GM12878 (cell line): Measurements from ENCODE around the gene SLC38A7. TPM values are rescaled to one million over a fixed set of nuclear protein-coding genes. Genes with fewer than 3 reads are reported as not detected.

Source experiments
- ATAC-seq: fragments of 200-7000 bp; cut with Tn5 transposase; 3 replicates; pipeline ENCODE4 v1.9.1; 2020; ENCODE audit warnings: mild to moderate bottlenecking, moderate library complexity
- Bru-seq: library from RNA; stranded (reverse); fragments of 400-500 nt; gene quantifications from one replicate; lab custom pipeline; 2021; lab: Mats Ljungman, UMichigan
- BruChase-seq, 2 experiments: library from RNA; stranded (reverse); fragments of 400-500 nt; gene quantifications; one replicate each; lab custom pipeline; 2021; lab: Mats Ljungman, UMichigan
- BruUV-seq: library from RNA; stranded (reverse); fragments of 400-500 nt; replicated peaks from 2 replicates; lab custom pipeline; 2021; lab: Mats Ljungman, UMichigan
- CTCF ChIA-PET: fragments of 300-600 bp; sonication (Branson Sonifier 250); formaldehyde crosslinking; extraction: SDS; loops from one replicate; lab custom pipeline; 2021; ENCODE audit warnings: inconsistent platforms; lab: Yijun Ruan, JAX
- POLR2A ChIA-PET: fragments of 350-600 bp; formaldehyde crosslinking; extraction: SDS; loops from one replicate; lab custom pipeline; 2021; ENCODE audit warnings: inconsistent platforms; lab: Charles Lee
- RAD21 ChIA-PET: fragments of 300-600 bp; sonication (Branson Sonifier 250); formaldehyde crosslinking; loops from one replicate; lab custom pipeline; 2023; ENCODE audit warnings: antibody characterized with exemption; ENCODE audit not compliant: unreplicated experiment; lab: Charles Lee
- SMC1A ChIA-PET: fragments of 300-600 bp; sonication (Branson Sonifier 250); formaldehyde crosslinking; loops from one replicate; lab custom pipeline; 2023; ENCODE audit not compliant: unreplicated experiment, uncharacterized antibody; lab: Charles Lee
- DNase-seq: peaks from one replicate; pipeline ENCODE4 v3.0.0-alpha.2; 2011; ENCODE audit warnings: low read depth, low spot score
- FAIRE-seq: peaks from 3 replicates; lab custom pipeline; 2011; peaks lifted over from hg19 to GRCh38; lab: Jason Lieb, UNC
- H2AFZ ChIP-seq: 2 replicates; pipeline ENCODE4 v1.6.0; 2011; ENCODE audit warnings: low read depth, low read length, control low read depth; ENCODE audit not compliant: control insufficient read depth
- H3K27ac ChIP-seq: 2 replicates; pipeline ENCODE4 v1.5.1; 2011; ENCODE audit warnings: control low read depth; ENCODE audit not compliant: control insufficient read depth, insufficient read depth
- H3K27me3 ChIP-seq, 2 experiments: replicated peaks in 1 of 2; 2 replicates each; pipeline versions ENCODE4 v1.6.0 to v1.6.1; 2011; ENCODE audit warnings: low read length in 1 of 2; ENCODE audit not compliant: control insufficient read depth in 2 of 2, insufficient read depth in 2 of 2
- H3K36me3 ChIP-seq, 2 experiments: 2 replicates each; pipeline ENCODE4 v1.5.1; 2011; ENCODE audit warnings: low read length in 1 of 2; ENCODE audit not compliant: control insufficient read depth in 2 of 2, insufficient read depth in 2 of 2
- H3K4me1 ChIP-seq: 2 replicates; pipeline ENCODE4 v1.6.1; 2011; ENCODE audit warnings: mild to moderate bottlenecking, low read length, moderate library complexity, mixed read lengths; ENCODE audit not compliant: control insufficient read depth, insufficient read depth
- H3K4me2 ChIP-seq: 2 replicates; pipeline ENCODE4 v1.6.0; 2011; ENCODE audit warnings: control low read depth; ENCODE audit not compliant: control insufficient read depth, insufficient read depth
- H3K4me3 ChIP-seq: fragments of 200-600 bp; sonication (generic); 2 replicates; pipeline ENCODE4 v1.5.1; 2016
- H3K79me2 ChIP-seq: 2 replicates; pipeline ENCODE4 v1.6.0; 2011; ENCODE audit warnings: low read length; ENCODE audit not compliant: control insufficient read depth, insufficient read depth
- H3K9ac ChIP-seq: 2 replicates; pipeline ENCODE4 v1.8.0; 2011; ENCODE audit warnings: low read length, control low read depth, mixed read lengths; ENCODE audit not compliant: control insufficient read depth, insufficient read depth
- H3K9me3 ChIP-seq: replicated peaks from 3 replicates; pipeline ENCODE4 v1.5.1; 2011; ENCODE audit warnings: mild to moderate bottlenecking, low read length; ENCODE audit not compliant: control insufficient read depth, insufficient read depth
- H4K20me1 ChIP-seq: 2 replicates; pipeline ENCODE4 v1.6.0; 2011; ENCODE audit not compliant: control insufficient read depth, insufficient read depth
- CHD1 ChIP-seq: IDR thresholded peaks from 2 replicates; pipeline ENCODE4 v1.6.1; 2012; ENCODE audit warnings: low read depth, low read length, improper control_type of control experiment
- CHD4 ChIP-seq: fragments of 200-600 bp; sonication (generic); IDR thresholded peaks from 2 replicates; pipeline ENCODE4 v1.6.1; 2016; ENCODE audit warnings: mild to moderate bottlenecking
- DPF2 ChIP-seq: fragments of 450-650 bp; IDR thresholded peaks from 2 replicates; pipeline ENCODE4 v1.6.1; 2017; ENCODE audit warnings: mild to moderate bottlenecking
- GATAD2B ChIP-seq: fragments of 450-650 bp; conservative IDR thresholded peaks from 2 replicates; pipeline ENCODE4 v1.6.1; 2017; ENCODE audit warnings: low read depth, mild to moderate bottlenecking, moderate library complexity
- IRF4 ChIP-seq: IDR thresholded peaks from 2 replicates; pipeline ENCODE4 v1.6.1; 2011; ENCODE audit warnings: low read depth, low read length
- JUND ChIP-seq: IDR thresholded peaks from 2 replicates; pipeline ENCODE4 v1.6.1; 2012; ENCODE audit warnings: low read depth, mild to moderate bottlenecking, low read length, improper control_type of control experiment, moderate library complexity
- LARP7 ChIP-seq: fragments of 450-650 bp; IDR thresholded peaks from 2 replicates; pipeline ENCODE4 v1.6.1; 2017; ENCODE audit warnings: mild to moderate bottlenecking
- MTA2 ChIP-seq: fragments of 450-650 bp; IDR thresholded peaks from 2 replicates; pipeline ENCODE4 v1.6.1; 2016; ENCODE audit warnings: low read depth, mild to moderate bottlenecking, moderate library complexity
- PAX8 ChIP-seq: fragments of 450-650 bp; IDR thresholded peaks from 2 replicates; pipeline ENCODE4 v1.6.1; 2017; ENCODE audit warnings: mild to moderate bottlenecking, moderate library complexity
- PML ChIP-seq: IDR thresholded peaks from 2 replicates; pipeline ENCODE4 v1.6.1; 2012; ENCODE audit warnings: low read length, inconsistent platforms
- RBBP5 ChIP-seq: fragments of 200-600 bp; sonication (generic); conservative IDR thresholded peaks from 2 replicates; pipeline ENCODE4 v1.6.1; 2016
- SREBF1 ChIP-seq: IDR thresholded peaks from 2 replicates; pipeline ENCODE4 v1.6.1; 2012; ENCODE audit warnings: mild to moderate bottlenecking, low read length
- STAT3 ChIP-seq: IDR thresholded peaks from 2 replicates; pipeline ENCODE4 v1.6.1; 2011; ENCODE audit warnings: low read depth, low read length, improper control_type of control experiment
- TCF12 ChIP-seq: IDR thresholded peaks from 2 replicates; pipeline ENCODE4 v1.6.1; 2011; ENCODE audit warnings: low read depth, mild to moderate bottlenecking, low read length
- ZNF24 ChIP-seq: fragments of 450-650 bp; IDR thresholded peaks from 2 replicates; pipeline ENCODE4 v1.6.1; 2017; ENCODE audit warnings: antibody characterized with exemption, mild to moderate bottlenecking
- WGBS: methylation state at CpG from one replicate; pipeline ENCODE4 v1.1.6; 2016; ENCODE audit warnings: low lambda C conversion rate; ENCODE audit not compliant: insufficient replicate concordance, insufficient coverage; ENCODE audit errors: missing lambda C conversion rate; 5-methylcytosine and 5-hydroxymethylcytosine counted together
- in situ Hi-C: fragments of 300-500 bp; cut with MboI; formaldehyde crosslinking; loops from 9 replicates; pipeline ENCODE4 v1.14.3; 2018; ENCODE audit warnings: mixed read lengths
- intact Hi-C: fragments of 100-400 bp; cut with micrococcal nuclease; formaldehyde crosslinking; loops from one replicate; pipeline ENCODE4 v1.14.2; 2022; ENCODE audit not compliant: unreplicated experiment
- long read RNA-seq, 2 experiments: library from polyadenylated mRNA; unstranded; transcript quantifications; one replicate each; pipeline ENCODE4 v2.0.0, GENCODE V29; 2019 to 2020
- polyA minus RNA-seq, 3 experiments: library from RNA; depleted of rRNA, polyadenylated mRNA; stranded (reverse); fragments of >200 nt; gene quantifications; 2 replicates each; pipeline ENCODE4 v1.2.3, GENCODE V29; 2011
- polyA plus RNA-seq, 11 experiments: library from polyadenylated mRNA; depleted of rRNA in 4 of 11; unstranded in 6 of 11; stranded (reverse) in 5 of 11; fragments of >200 nt; fragmentation: Nextera tagmentation in 4 of 11; fragmentation: Illumina TruSeq in 1 of 11; extraction: Ambion mirVana in 4 of 11; extraction: Trizol in 1 of 11; gene quantifications; 1 replicate in 1 of 11; 2 replicates in 10 of 11; pipeline versions ENCODE4 v1.2.1 to v1.2.3, GENCODE V29; 2011 to 2016; ENCODE audit warnings: inconsistent platforms in 2 of 11, missing spikeins in 2 of 11, low read depth in 1 of 11
- total RNA-seq, 4 experiments: library from RNA; depleted of rRNA in 3 of 4; stranded (reverse); fragments of >200 nt in 3 of 4; fragmentation: Illumina TruSeq in 1 of 4; extraction: Trizol in 1 of 4; gene quantifications; 2 replicates each; pipeline versions ENCODE4 v1.2.1 to v1.2.3, GENCODE V29; 2013 to 2021
- TF ChIP-seq, protein P1 (sequence below): IDR thresholded peaks from 2 replicates; pipeline ENCODE4 v1.6.1; 2011; ENCODE audit warnings: borderline replicate concordance, low read depth, mild to moderate bottlenecking, moderate library complexity, mixed read lengths, low read length; ENCODE audit not compliant: insufficient read depth; ENCODE audit errors: extremely low read length
- TF ChIP-seq, protein P2 (sequence below): fragments of 150-350 bp; IDR thresholded peaks from 2 replicates; pipeline ENCODE4 v1.6.1; 2014; ENCODE audit warnings: mild to moderate bottlenecking, low read depth, low read length

The SLC38A7 gene, protein sequence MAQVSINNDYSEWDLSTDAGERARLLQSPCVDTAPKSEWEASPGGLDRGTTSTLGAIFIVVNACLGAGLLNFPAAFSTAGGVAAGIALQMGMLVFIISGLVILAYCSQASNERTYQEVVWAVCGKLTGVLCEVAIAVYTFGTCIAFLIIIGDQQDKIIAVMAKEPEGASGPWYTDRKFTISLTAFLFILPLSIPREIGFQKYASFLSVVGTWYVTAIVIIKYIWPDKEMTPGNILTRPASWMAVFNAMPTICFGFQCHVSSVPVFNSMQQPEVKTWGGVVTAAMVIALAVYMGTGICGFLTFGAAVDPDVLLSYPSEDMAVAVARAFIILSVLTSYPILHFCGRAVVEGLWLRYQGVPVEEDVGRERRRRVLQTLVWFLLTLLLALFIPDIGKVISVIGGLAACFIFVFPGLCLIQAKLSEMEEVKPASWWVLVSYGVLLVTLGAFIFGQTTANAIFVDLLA
- 16.7 and 19.5 TPM in 2 replicates for total RNA-seq (2013; cell fraction: nucleolus; rRNA removed)
- total RNA-seq (2014; rRNA removed) (3.0 and 3.8 TPM in 2 replicates), total RNA-seq (2014; rRNA removed; fragmentation: Illumina TruSeq; extraction: Trizol) (3.4 and 4.0 TPM in 2 replicates), total RNA-seq (2021) (6.2 and 7.8 TPM in 2 replicates), polyA plus RNA-seq (2011; rRNA removed) (1.1 and 2.8 TPM in 2 replicates), polyA plus RNA-seq (2014; fragmentation: Illumina TruSeq; extraction: Trizol) (4.9 and 5.5 TPM in 2 replicates), polyA plus RNA-seq (2014; fragmentation: Nextera tagmentation; extraction: Ambion mirVana) (1 to 10 TPM; 1.4 TPM), polyA plus RNA-seq (2014; rRNA removed) (5.8 and 6.1 TPM in 2 replicates), polyA plus RNA-seq (2016; fragmentation: Nextera tagmentation; extraction: Ambion mirVana) (1 to 10 TPM; 5.6 to 5.9 TPM), polyA minus RNA-seq (2011; rRNA and poly(A)+ RNA removed) (8.6 and 8.7 TPM in 2 replicates), Bru-seq, nascent RNA (percentile 48 among the genes with signal in this experiment), BruChase-seq, experiment 1, labeled RNA remaining after a 6-hour chase (percentile 47 among the genes with signal in this experiment), BruChase-seq, experiment 2, labeled RNA remaining after a 2-hour chase (percentile 50 among the genes with signal in this experiment)
- polyA plus RNA-seq (2011; ENCODE audit: low read depth): 2.2 TPM
- polyA plus RNA-seq (2011; cell fraction: cytosol; rRNA removed): 3.1 and 4.5 TPM in 2 replicates
- polyA plus RNA-seq (2011; cell fraction: nucleus; rRNA removed): 4.4 and 7.4 TPM in 2 replicates
- polyA plus RNA-seq (2012): 2.8 and 3.4 TPM in 2 replicates
- 1.9 and 4.0 TPM in 2 replicates for polyA minus RNA-seq (2011; cell fraction: cytosol; rRNA and poly(A)+ RNA removed)
- 5.8 and 14.1 TPM in 2 replicates for polyA minus RNA-seq (2011; cell fraction: nucleus; rRNA and poly(A)+ RNA removed)
- long read RNA-seq, experiment 1, full-length matches to known transcripts: 3 of 5 reads
- long read RNA-seq, experiment 1, partial matches to known transcripts: 0 of 5 reads
- long read RNA-seq, experiment 1, other reads (novel, unspliced or antisense): 2 of 5 reads
- long read RNA-seq, experiment 2, full-length matches to known transcripts: 2 of 6 reads
- long read RNA-seq, experiment 2, partial matches to known transcripts: 0 of 6 reads
- long read RNA-seq, experiment 2, other reads (novel, unspliced or antisense): 4 of 6 reads

GRCh38 chr16:58684354-58685083 is at the start of gene SLC38A7:
Gene SLC38A7 (minus strand): TSS chr16:58684770. CDS start chr16:58680126, 4,644 bp downstream.
- Histone ChIP-seq H3K79me2 (no peaks in the 10 kb centered on the region), H3K4me3 (peak within 1 kb of the TSS; percentile 74), H3K36me3 (no peaks in the 10 kb centered on the region), H4K20me1 (no peaks in the 10 kb centered on the region), H2AFZ (peak within 1 kb of the TSS; percentile 96), H3K27me3 (no peaks in the 10 kb centered on the region), H3K9ac (peak within 1 kb of the TSS; percentile 85), H3K4me2 (peak within 1 kb of the TSS; percentile 98), H3K9me3 (no peaks in the 10 kb centered on the region), H3K27ac (peak within 1 kb of the TSS; percentile 46), H3K4me1 (peaks cover 10% of the 10 kb centered on the region; the same call in 1 of the 2 replicates)
- intact Hi-C loops: no loop called here
- in situ Hi-C loops: no loop called here
- 8% methylated on average over 40 of the region's 41 CpGs for WGBS
- DNase-seq (no peak), FAIRE-seq (no peak), ATAC-seq (peak; percentile 99)
- TSS peak; percentile 72 for BruUV-seq
- CTCF ChIA-PET: interaction anchor here (0.6 to 1.6 kb wide), 4 partner anchors 18 to 395 kb away, joined by 3 to 11 read pairs (median 3); no protein-coding TSS in a partner anchor
- SMC1A ChIA-PET: interaction anchor here (0.8 to 1.6 kb wide), 3 partner anchors 9 to 72 kb away, joined by 3 to 5 read pairs (median 3); no protein-coding TSS in a partner anchor
- POLR2A ChIA-PET: interaction anchor here (0.6 kb wide), 1 partner anchor 41 kb away, joined by 3 read pairs; no protein-coding TSS in a partner anchor
- RAD21 ChIA-PET: interaction anchor here (0.9 to 1.1 kb wide), 2 partner anchors 23 to 72 kb away, joined by 3 to 5 read pairs; no protein-coding TSS in a partner anchor
- TF ChIP-seq JUND: no peak
- no peak; the same call in 1 of the 2 replicates for TF ChIP-seq LARP7
- TF ChIP-seq, protein P1, sequence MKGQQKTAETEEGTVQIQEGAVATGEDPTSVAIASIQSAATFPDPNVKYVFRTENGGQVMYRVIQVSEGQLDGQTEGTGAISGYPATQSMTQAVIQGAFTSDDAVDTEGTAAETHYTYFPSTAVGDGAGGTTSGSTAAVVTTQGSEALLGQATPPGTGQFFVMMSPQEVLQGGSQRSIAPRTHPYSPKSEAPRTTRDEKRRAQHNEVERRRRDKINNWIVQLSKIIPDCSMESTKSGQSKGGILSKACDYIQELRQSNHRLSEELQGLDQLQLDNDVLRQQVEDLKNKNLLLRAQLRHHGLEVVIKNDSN: peak; percentile 99
- TF ChIP-seq IRF4: 0 out of 2 replicates have a peak, but pooled peaks have one; percentile 27
- TF ChIP-seq MTA2: no peak
- peak; percentile 61; the same call in 1 of the 2 replicates for TF ChIP-seq SREBF1
- no peak for TF ChIP-seq STAT3
- peak; percentile 43; the same call in 1 of the 2 replicates for TF ChIP-seq TCF12
- no peak for TF ChIP-seq ZNF24
- TF ChIP-seq PML: no peak
- TF ChIP-seq, protein P2, sequence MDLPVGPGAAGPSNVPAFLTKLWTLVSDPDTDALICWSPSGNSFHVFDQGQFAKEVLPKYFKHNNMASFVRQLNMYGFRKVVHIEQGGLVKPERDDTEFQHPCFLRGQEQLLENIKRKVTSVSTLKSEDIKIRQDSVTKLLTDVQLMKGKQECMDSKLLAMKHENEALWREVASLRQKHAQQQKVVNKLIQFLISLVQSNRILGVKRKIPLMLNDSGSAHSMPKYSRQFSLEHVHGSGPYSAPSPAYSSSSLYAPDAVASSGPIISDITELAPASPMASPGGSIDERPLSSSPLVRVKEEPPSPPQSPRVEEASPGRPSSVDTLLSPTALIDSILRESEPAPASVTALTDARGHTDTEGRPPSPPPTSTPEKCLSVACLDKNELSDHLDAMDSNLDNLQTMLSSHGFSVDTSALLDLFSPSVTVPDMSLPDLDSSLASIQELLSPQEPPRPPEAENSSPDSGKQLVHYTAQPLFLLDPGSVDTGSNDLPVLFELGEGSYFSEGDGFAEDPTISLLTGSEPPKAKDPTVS: no peak
- 0 out of 2 replicates have a peak, but pooled peaks have one; percentile 30 for TF ChIP-seq GATAD2B
- TF ChIP-seq RBBP5: no peak
- TF ChIP-seq CHD4: no peak
- no peak for TF ChIP-seq CHD1
- no peak for TF ChIP-seq PAX8
- no peak for TF ChIP-seq DPF2
